ENCODE measurements around the gene FTL. TPM values are rescaled to one million over a fixed set of nuclear protein-coding genes. Genes with fewer than 3 reads are reported as not detected.

The FTL gene
- total and polyA plus RNA-seq, 4 donors: 2,528 to 16,395 (median 12,201) TPM

GRCh38 chr19:48953990-48954594 lies 11.0 kb upstream of the FTL start:
- DNase-seq (ENCODE audit: low spot score): no peak
- WGBS: 56% methylated on average over 11 of the region's 11 CpGs
- H3K9me3 ChIP-seq (ENCODE audit: control insufficient read depth in 4 of 4, low read length in 3 of 4): no peaks in the 10 kb centered on the region
- TF ChIP-seq FOXA2 (IDR thresholded peaks at IDR 0.05): no peak
- TF ChIP-seq YY1 (IDR thresholded peaks at IDR 0.05): no peak
- no peak for TF ChIP-seq FOXA1 (IDR thresholded peaks at IDR 0.05)
- no peak for TF ChIP-seq JUND (IDR thresholded peaks at IDR 0.05)
- no peak for TF ChIP-seq GABPA (IDR thresholded peaks at IDR 0.05 in 1 of 2, conservative IDR thresholded peaks at IDR 0.05 in 1 of 2)
- H3K27me3 ChIP-seq (ENCODE audit: control insufficient read depth in 4 of 4, insufficient read depth in 4 of 4, low read length in 3 of 4): no peaks in the 10 kb centered on the region
- H3K4me1 ChIP-seq (ENCODE audit: control insufficient read depth in 4 of 4, insufficient read depth in 4 of 4, low read length in 3 of 4): peaks cover 4 to 14% (median 11%) of the 10 kb centered on the region in 4 donors
- H3K27ac ChIP-seq (ENCODE audit: low read depth in 1 of 2, low read length in 2 of 2): peak overlapping the region; percentile 76 to 79
- H3K9ac ChIP-seq (ENCODE audit: low read depth in 1 of 2, low read length in 2 of 2): no peak overlapping the region
- no peaks in the 10 kb centered on the region for H3K36me3 ChIP-seq (ENCODE audit: control insufficient read depth in 4 of 4, insufficient read depth in 3 of 4, low read depth in 1 of 4, low read length in 3 of 4)
- H3K4me3 ChIP-seq (ENCODE audit: low read depth in 1 of 3, low read length in 3 of 3): peak overlapping the region; percentile 16 to 96 (median 62)

- Histone ChIP-seq H3K27ac (ENCODE audit: low read depth in 1 of 2, low read length in 2 of 2) (peak within 1 kb of the TSS; percentile 76 to 79), H3K4me3 (ENCODE audit: low read depth in 1 of 3, low read length in 3 of 3) (peak within 1 kb of the TSS; percentile 62 to 96 (median 95)), H3K9me3 (ENCODE audit: control insufficient read depth in 4 of 4, low read length in 3 of 4) (no peaks in the 10 kb centered on the region), H3K4me1 (ENCODE audit: control insufficient read depth in 4 of 4, insufficient read depth in 4 of 4, low read length in 3 of 4) (peaks cover 4 to 14% (median 11%) of the 10 kb centered on the region in 4 donors), H3K9ac (ENCODE audit: low read depth in 1 of 2, low read length in 2 of 2) (peak within 1 kb of the TSS; percentile 87 to 94), H3K27me3 (ENCODE audit: control insufficient read depth in 4 of 4, insufficient read depth in 4 of 4, low read length in 3 of 4) (no peaks in the 10 kb centered on the region), H3K36me3 (ENCODE audit: control insufficient read depth in 4 of 4, insufficient read depth in 3 of 4, low read depth in 1 of 4, low read length in 3 of 4) (no peaks in the 10 kb centered on the region)
- peak; percentile 99 for DNase-seq (ENCODE audit: low spot score)
- under 1% methylated on average over 71 of the region's 71 CpGs for WGBS
- TF ChIP-seq RXRA (IDR thresholded peaks at IDR 0.05) (no peak), HNF4A (conservative IDR thresholded peaks at IDR 0.05) (no peak), YY1 (IDR thresholded peaks at IDR 0.05) (peak; percentile 99), EGR1 (IDR thresholded peaks at IDR 0.05; ENCODE audit: low read depth in 2 of 2) (peak in 1 of 2 donors; percentile 26), GABPA (IDR thresholded peaks at IDR 0.05 in 1 of 2, conservative IDR thresholded peaks at IDR 0.05 in 1 of 2) (no peak), SP1 (IDR thresholded peaks at IDR 0.05) (peak; percentile 58), TAF1 (conservative IDR thresholded peaks at IDR 0.05) (no peak), RAD21 (IDR thresholded peaks at IDR 0.05) (peak; percentile 15 to 30), MAX (IDR thresholded peaks at IDR 0.05) (peak; percentile 25)
These were observed 10.4 kb upstream of the FTL start, which contains the start of gene BAX for GRCh38 chr19:48954595-48955307. BAX (plus strand) TSS chr19:48954875; CDS start chr19:48954929, 54 bp downstream.

GRCh38 chr19:48955308-48955958 lies 9.7 kb upstream of the FTL start:
- DNase-seq (ENCODE audit: low spot score): no peak

More at GRCh38 chr19:48955308-48955958, 9.7 kb upstream of the FTL start:
- H3K27ac ChIP-seq (ENCODE audit: low read depth in 1 of 2, low read length in 2 of 2): peak overlapping the region; percentile 76 to 79
- TF ChIP-seq CTCF (IDR thresholded peaks at IDR 0.05; ENCODE audit: low read depth, low read length, missing input control): no peak
- WGBS: 64% methylated on average over 16 of the region's 16 CpGs
- peaks cover 4 to 14% (median 11%) of the 10 kb centered on the region in 4 donors for H3K4me1 ChIP-seq (ENCODE audit: control insufficient read depth in 4 of 4, insufficient read depth in 4 of 4, low read length in 3 of 4)
- peak overlapping the region; percentile 62 to 96 (median 95) for H3K4me3 ChIP-seq (ENCODE audit: low read depth in 1 of 3, low read length in 3 of 3)
- no peaks in the 10 kb centered on the region for H3K9me3 ChIP-seq (ENCODE audit: control insufficient read depth in 4 of 4, low read length in 3 of 4)
- no peaks in the 10 kb centered on the region for H3K27me3 ChIP-seq (ENCODE audit: control insufficient read depth in 4 of 4, insufficient read depth in 4 of 4, low read length in 3 of 4)
- no peaks in the 10 kb centered on the region for H3K36me3 ChIP-seq (ENCODE audit: control insufficient read depth in 4 of 4, insufficient read depth in 3 of 4, low read depth in 1 of 4, low read length in 3 of 4)
- peak overlapping the region; percentile 87 to 94 for H3K9ac ChIP-seq (ENCODE audit: low read depth in 1 of 2, low read length in 2 of 2)
